ENCODE measurements around the gene ZSWIM8. TPM values are rescaled to one million over a fixed set of nuclear protein-coding genes. Genes with fewer than 3 reads are reported as not detected.

Gene ZSWIM8
- total and polyA plus RNA-seq, 2 experiments from 2014 or later: 25.5 to 61.5 TPM

GRCh38 chr10:73836427-73836980 lies 51.1 kb downstream of the ZSWIM8 start:
- H3K9me3 ChIP-seq (ENCODE audit: low read depth): no peaks in the 10 kb centered on the region
- peaks cover 22% of the 10 kb centered on the region for H3K4me1 ChIP-seq (ENCODE audit: insufficient read depth)
- H3F3A ChIP-seq (ENCODE audit: insufficient read depth): peaks cover 26% of the 10 kb centered on the region
- no peak overlapping the region for H2AFZ ChIP-seq
- H3K36me3 ChIP-seq (ENCODE audit: low read depth): no peaks in the 10 kb centered on the region
- no peak overlapping the region for H3K4me3 ChIP-seq
- H4K20me1 ChIP-seq (ENCODE audit: insufficient read depth): no peaks in the 10 kb centered on the region
- H3K9me2 ChIP-seq (ENCODE audit: insufficient read depth): no peaks in the 10 kb centered on the region
- H3K27me3 ChIP-seq (replicated peaks; ENCODE audit: insufficient read depth): no peaks in the 10 kb centered on the region
- WGBS, 2 experiments (ENCODE audit: low coverage in 1 of 2, low lambda C conversion rate in 2 of 2, missing lambda C conversion rate in 2 of 2): 90 to 95% methylated on average over 9 to 11 of the region's 11 CpGs
- H3K27ac ChIP-seq: peak overlapping the region; percentile 26
- H3K9ac ChIP-seq: peak overlapping the region; percentile 42; the same call in 1 of the 2 replicates
- TF ChIP-seq EZH2 (IDR thresholded peaks at IDR 0.05; ENCODE audit: insufficient read depth, poor library complexity, severe bottlenecking) (no peak), EZH2phosphoT487 (IDR thresholded peaks at IDR 0.05; ENCODE audit: insufficient read depth, low read depth) (no peak)
- no peak for DNase-seq
- no peak overlapping the region for H3K4me2 ChIP-seq (ENCODE audit: unreplicated experiment)
- H3K79me2 ChIP-seq (ENCODE audit: insufficient read depth): no peaks in the 10 kb centered on the region
- in situ Hi-C loops (cut with MboI): no loop called here

DNA sequence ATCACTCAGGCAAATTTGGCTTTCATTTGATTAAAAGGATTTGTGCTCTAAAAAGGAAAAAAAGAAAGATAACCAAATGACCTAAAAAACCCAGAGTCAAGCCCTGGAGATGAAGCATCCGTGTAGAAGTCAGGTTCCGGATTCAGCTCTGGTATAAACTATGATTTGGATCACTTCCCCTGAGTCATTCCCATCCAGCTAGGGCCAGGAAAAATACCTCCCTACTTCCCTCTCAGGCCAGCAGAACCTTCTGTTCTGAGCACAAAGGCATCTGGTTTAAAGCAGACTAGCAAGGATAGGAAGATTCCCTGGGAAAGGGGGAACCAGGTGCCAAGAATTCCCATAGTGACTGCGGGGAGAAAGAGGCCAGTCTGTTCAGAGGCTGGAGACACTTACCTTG lies 51.7 kb downstream of the ZSWIM8 start:
- Histone ChIP-seq H3K36me3 (ENCODE audit: low read depth) (no peaks in the 10 kb centered on the region), H3K4me2 (ENCODE audit: unreplicated experiment) (no peak overlapping the region), H3K4me3 (no peak overlapping the region), H3K9me3 (ENCODE audit: low read depth) (no peaks in the 10 kb centered on the region), H3K27me3 (replicated peaks; ENCODE audit: insufficient read depth) (no peaks in the 10 kb centered on the region), H4K20me1 (ENCODE audit: insufficient read depth) (no peaks in the 10 kb centered on the region), H3K79me2 (ENCODE audit: insufficient read depth) (no peaks in the 10 kb centered on the region), H3K27ac (peak overlapping the region; percentile 26), H3K9ac (peak overlapping the region; percentile 42), H2AFZ (no peak overlapping the region), H3F3A (ENCODE audit: insufficient read depth) (peaks cover 32% of the 10 kb centered on the region), H3K4me1 (ENCODE audit: insufficient read depth) (peaks cover 27% of the 10 kb centered on the region), H3K9me2 (ENCODE audit: insufficient read depth) (no peaks in the 10 kb centered on the region)
- peak; percentile 76 for DNase-seq
- WGBS, 2 experiments (ENCODE audit: low coverage in 1 of 2, low lambda C conversion rate in 2 of 2, missing lambda C conversion rate in 2 of 2): 47 to 59% methylated on average over 3 of the region's 3 CpGs
- in situ Hi-C loops (cut with MboI): no loop called here
- TF ChIP-seq EZH2 (IDR thresholded peaks at IDR 0.05; ENCODE audit: insufficient read depth, poor library complexity, severe bottlenecking) (no peak), EZH2phosphoT487 (IDR thresholded peaks at IDR 0.05; ENCODE audit: insufficient read depth, low read depth) (no peak)

- no peak for DNase-seq
- peaks cover 27% of the 10 kb centered on the region for H3K4me1 ChIP-seq (ENCODE audit: insufficient read depth)
- in situ Hi-C loops (cut with MboI): no loop called here
Observed at GRCh38 chr10:73838008-73838567, 52.7 kb downstream of the ZSWIM8 start.

DNA sequence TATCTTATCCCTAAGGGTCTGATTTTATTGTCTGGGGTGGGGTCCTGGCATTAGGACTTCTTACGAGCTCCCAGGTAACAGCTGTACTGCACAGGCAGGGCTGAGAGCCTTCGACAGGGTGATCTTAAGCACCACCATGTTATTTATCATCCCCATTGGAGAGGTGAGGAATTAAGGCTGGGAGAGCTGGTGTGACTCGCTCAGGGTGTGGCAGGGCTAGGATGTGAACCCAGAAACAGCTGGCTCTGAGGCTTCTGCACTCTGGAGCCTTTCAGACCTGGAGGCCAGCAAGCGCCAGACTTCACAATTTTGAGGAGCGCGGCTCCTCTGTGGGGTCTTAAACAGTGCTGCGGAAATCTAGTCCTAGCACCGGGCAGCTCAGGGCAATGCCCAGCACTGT lies 53.4 kb downstream of the ZSWIM8 start:
- peak; percentile 64 for DNase-seq
- H3K4me2 ChIP-seq (ENCODE audit: unreplicated experiment): no peak overlapping the region
- H3K79me2 ChIP-seq (ENCODE audit: insufficient read depth): no peaks in the 10 kb centered on the region
- TF ChIP-seq EZH2 (IDR thresholded peaks at IDR 0.05; ENCODE audit: insufficient read depth, poor library complexity, severe bottlenecking) (no peak), EZH2phosphoT487 (IDR thresholded peaks at IDR 0.05; ENCODE audit: insufficient read depth, low read depth) (no peak)
- peaks cover 27% of the 10 kb centered on the region for H3K4me1 ChIP-seq (ENCODE audit: insufficient read depth)
- H4K20me1 ChIP-seq (ENCODE audit: insufficient read depth): no peaks in the 10 kb centered on the region
- WGBS, 2 experiments (ENCODE audit: low coverage in 1 of 2, low lambda C conversion rate in 2 of 2, missing lambda C conversion rate in 2 of 2): 88 to 92% methylated on average over 8 of the region's 8 CpGs
- in situ Hi-C loops (cut with MboI): no loop called here
- H3F3A ChIP-seq (ENCODE audit: insufficient read depth): peaks cover 34% of the 10 kb centered on the region
- no peaks in the 10 kb centered on the region for H3K9me2 ChIP-seq (ENCODE audit: insufficient read depth)
- no peak overlapping the region for H2AFZ ChIP-seq
- H3K36me3 ChIP-seq (ENCODE audit: low read depth): no peaks in the 10 kb centered on the region; the same call in 1 of the 2 replicates
- H3K27me3 ChIP-seq (replicated peaks; ENCODE audit: insufficient read depth): no peaks in the 10 kb centered on the region
- no peak overlapping the region for H3K27ac ChIP-seq
- no peaks in the 10 kb centered on the region for H3K9me3 ChIP-seq (ENCODE audit: low read depth)
- no peak overlapping the region for H3K9ac ChIP-seq
- no peak overlapping the region for H3K4me3 ChIP-seq

More at GRCh38 chr10:73838008-73838567, 52.7 kb downstream of the ZSWIM8 start:
- TF ChIP-seq EZH2 (IDR thresholded peaks at IDR 0.05; ENCODE audit: insufficient read depth, poor library complexity, severe bottlenecking): no peak
- TF ChIP-seq EZH2phosphoT487 (IDR thresholded peaks at IDR 0.05; ENCODE audit: insufficient read depth, low read depth): no peak
- WGBS, 2 experiments (ENCODE audit: low coverage in 1 of 2, low lambda C conversion rate in 2 of 2, missing lambda C conversion rate in 2 of 2): 88 to 94% methylated on average over 3 of the region's 3 CpGs
- no peaks in the 10 kb centered on the region for H3K79me2 ChIP-seq (ENCODE audit: insufficient read depth)
- H3K4me3 ChIP-seq: no peak overlapping the region
- H3K9me2 ChIP-seq (ENCODE audit: insufficient read depth): no peaks in the 10 kb centered on the region
- H4K20me1 ChIP-seq (ENCODE audit: insufficient read depth): no peaks in the 10 kb centered on the region
- H3K9me3 ChIP-seq (ENCODE audit: low read depth): no peaks in the 10 kb centered on the region
- no peak overlapping the region for H3K9ac ChIP-seq
- H3K27ac ChIP-seq: no peak overlapping the region
- peaks cover 34% of the 10 kb centered on the region for H3F3A ChIP-seq (ENCODE audit: insufficient read depth)
- no peak overlapping the region for H2AFZ ChIP-seq
- H3K27me3 ChIP-seq (replicated peaks; ENCODE audit: insufficient read depth): no peaks in the 10 kb centered on the region
- H3K4me2 ChIP-seq (ENCODE audit: unreplicated experiment): no peak overlapping the region
- H3K36me3 ChIP-seq (ENCODE audit: low read depth): no peaks in the 10 kb centered on the region; the same call in 1 of the 2 replicates
